ENCODE data around the gene DNMT1.

The DNMT1 gene

GRCh38 chr19:10141973-10142372 lies 52.8 kb downstream of the DNMT1 start:
- Histone ChIP-seq H3K27ac (no peak overlapping the region), H3K36me3 (replicated peaks) (peaks cover 94% of the 10 kb centered on the region), H3K27me3 (replicated peaks) (no peaks in the 10 kb centered on the region), H3K4me3 (ENCODE audit: low read depth, low read length) (no peak overlapping the region)
- DNase-seq: no peak
- in situ Hi-C loops (cut with HindIII; ENCODE audit: low pct_ligation_motif_present, low sequenced_read_pairs): no loop called here
- no peak for TF ChIP-seq CTCF (IDR thresholded peaks at IDR 0.05; ENCODE audit: low read depth, low read length, missing control alignments)

GRCh38 chr19:10141479-10141878 lies 53.3 kb downstream of the DNMT1 start:
- H3K36me3 ChIP-seq (replicated peaks): peaks cover 97% of the 10 kb centered on the region
- H3K27ac ChIP-seq: no peak overlapping the region
- TF ChIP-seq CTCF (IDR thresholded peaks at IDR 0.05; ENCODE audit: low read depth, low read length, missing control alignments): no peak
- DNase-seq: no peak
- H3K4me3 ChIP-seq (ENCODE audit: low read depth, low read length): no peak overlapping the region
- H3K27me3 ChIP-seq (replicated peaks): no peaks in the 10 kb centered on the region
- in situ Hi-C loops (cut with HindIII; ENCODE audit: low pct_ligation_motif_present, low sequenced_read_pairs): no loop called here

GRCh38 chr19:10139952-10140351 lies 54.8 kb downstream of the DNMT1 start:
- no peak overlapping the region for H3K4me3 ChIP-seq (ENCODE audit: low read depth, low read length)
- in situ Hi-C loops (cut with HindIII; ENCODE audit: low pct_ligation_motif_present, low sequenced_read_pairs): no loop called here
- no peak for TF ChIP-seq CTCF (IDR thresholded peaks at IDR 0.05; ENCODE audit: low read depth, low read length, missing control alignments)
- no peak for DNase-seq
- H3K27ac ChIP-seq: no peak overlapping the region
- no peaks in the 10 kb centered on the region for H3K27me3 ChIP-seq (replicated peaks)
- peaks cover 93% of the 10 kb centered on the region for H3K36me3 ChIP-seq (replicated peaks)

DNA sequence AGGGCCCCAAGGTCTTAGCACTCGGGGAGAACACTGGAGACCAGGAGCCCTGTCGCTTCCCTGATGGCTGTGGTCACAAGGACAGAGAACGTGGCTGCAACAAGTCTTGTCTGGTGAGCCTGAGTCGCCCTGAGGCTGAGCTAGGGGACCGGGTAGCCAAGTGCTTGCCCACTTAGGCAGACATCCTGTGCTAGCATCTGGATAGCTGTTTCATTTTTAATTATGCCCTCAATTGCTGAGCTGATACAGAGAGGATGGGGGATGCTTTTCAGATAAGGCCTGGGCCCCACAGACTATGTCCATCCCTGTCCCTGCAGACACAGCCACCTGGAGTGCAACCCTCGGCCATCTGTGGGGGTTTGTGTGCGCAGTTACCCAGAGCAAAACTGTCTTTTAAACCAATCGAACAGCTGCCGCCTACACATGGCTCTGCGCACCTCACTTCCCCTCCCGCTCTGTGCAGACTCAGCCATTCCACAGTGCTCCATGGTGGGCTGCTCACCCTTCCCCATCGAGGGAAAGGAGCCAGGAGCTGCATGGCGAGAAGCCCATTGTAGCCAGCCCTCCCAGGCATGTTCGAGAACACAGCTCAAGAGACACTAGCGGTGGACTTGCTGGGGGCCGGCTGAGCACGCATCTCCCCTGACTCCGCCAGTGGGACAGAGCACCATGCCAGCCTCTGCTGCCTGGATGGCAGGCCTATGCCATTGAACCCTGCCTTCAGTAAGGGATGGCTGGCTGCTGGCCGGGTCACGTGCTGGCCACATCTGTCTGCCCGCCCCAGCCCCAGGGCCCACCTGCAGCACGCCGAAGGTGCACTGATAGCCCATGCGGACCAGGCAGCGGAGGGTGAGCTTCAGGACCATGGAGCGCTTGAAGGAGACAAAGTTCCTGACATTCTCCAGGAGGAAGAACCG lies 55.6 kb downstream of the DNMT1 start:
- DNase-seq: no peak
- H3K27me3 ChIP-seq (replicated peaks): no peaks in the 10 kb centered on the region
- in situ Hi-C loops (cut with HindIII; ENCODE audit: low pct_ligation_motif_present, low sequenced_read_pairs): no loop called here
- no peak overlapping the region for H3K4me3 ChIP-seq (ENCODE audit: low read depth, low read length)
- TF ChIP-seq CTCF (IDR thresholded peaks at IDR 0.05; ENCODE audit: low read depth, low read length, missing control alignments): no peak
- H3K27ac ChIP-seq: no peak overlapping the region
- peaks cover 85% of the 10 kb centered on the region for H3K36me3 ChIP-seq (replicated peaks)

- H3K27me3 ChIP-seq (replicated peaks): no peaks in the 10 kb centered on the region
- DNase-seq: no peak
- TF ChIP-seq CTCF (IDR thresholded peaks at IDR 0.05; ENCODE audit: low read depth, low read length, missing control alignments): no peak
- no peak overlapping the region for H3K27ac ChIP-seq
- in situ Hi-C loops (cut with HindIII; ENCODE audit: low pct_ligation_motif_present, low sequenced_read_pairs): no loop called here
- H3K36me3 ChIP-seq (replicated peaks): peaks cover 82% of the 10 kb centered on the region
- H3K4me3 ChIP-seq (ENCODE audit: low read depth, low read length): no peak overlapping the region
Observed at GRCh38 chr19:10137751-10138682, 56.7 kb downstream of the DNMT1 start.
